ENCODE results near the gene LMO1.

DNA sequence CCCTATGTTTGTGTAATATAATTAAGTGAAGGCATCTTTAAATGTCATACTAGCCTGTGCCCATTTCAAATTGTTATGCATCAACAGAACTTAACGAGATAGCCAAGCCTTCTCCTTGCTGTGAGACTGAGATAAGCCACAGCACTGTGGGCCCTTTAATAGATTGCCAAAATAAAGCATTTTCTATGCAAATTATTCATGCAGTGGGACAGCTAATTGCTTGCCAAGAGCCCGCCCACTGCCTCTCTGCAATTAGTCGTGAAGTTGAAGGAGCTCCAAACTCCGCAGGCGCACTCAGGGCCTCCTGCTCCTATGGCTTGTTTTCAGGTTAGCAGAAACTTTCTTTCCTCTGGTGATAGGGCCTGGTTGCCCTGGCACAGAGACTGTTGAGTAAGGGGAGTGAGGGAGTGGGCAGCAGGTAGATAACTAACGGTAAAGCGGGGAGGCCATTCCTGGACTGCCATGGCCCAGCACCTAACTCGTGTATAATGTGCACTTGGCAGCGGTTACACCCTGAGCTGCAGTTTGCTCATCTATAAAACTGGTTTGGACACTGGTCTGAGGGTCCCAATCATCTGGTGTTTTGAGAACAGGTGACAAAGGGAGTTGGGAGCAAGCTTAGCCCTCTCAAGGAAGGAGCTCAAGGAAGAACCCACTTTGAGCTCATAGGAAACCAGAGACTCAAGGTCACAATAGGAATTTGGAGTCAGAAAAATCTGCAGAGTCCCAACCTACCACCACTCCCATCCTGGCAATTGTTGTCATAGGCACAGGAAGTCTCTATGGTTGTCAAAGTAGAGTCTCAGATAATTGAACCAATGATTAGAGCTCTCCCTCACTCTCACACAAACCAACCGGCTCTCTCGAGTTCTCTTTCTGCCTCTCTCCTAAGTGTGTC is 60.9 kb downstream of the LMO1 start:
- TF ChIP-seq POLR2AphosphoS5 (IDR thresholded peaks at IDR 0.05) (no peak), EP300 (IDR thresholded peaks at IDR 0.05) (no peak)

All from esophagus muscularis mucosa (tissue), 3 donors.